GM23338 (cell line): ENCODE measurements around the gene CLPTM1L. TPM values are rescaled to one million over a fixed set of nuclear protein-coding genes. Genes with fewer than 3 reads are reported as not detected.

Experiments used
- CREB1 ChIP-seq: fragments of 250-450 bp; sonication (Bioruptor Pico); IDR thresholded peaks from 2 replicates; pipeline ENCODE4 v1.5.0; 2020; ENCODE audit warnings: low read depth, mild to moderate bottlenecking, moderate library complexity
- EZH2 ChIP-seq: fragments of 200-600 bp; sonication (generic); IDR thresholded peaks from one replicate; pipeline ENCODE4 v1.8.0; 2017; ENCODE audit warnings: antibody characterized with exemption, mild to moderate bottlenecking, low read depth; ENCODE audit not compliant: unreplicated experiment
- ZNF114 ChIP-seq: fragments of 250-450 bp; sonication (Bioruptor Pico); IDR thresholded peaks from 2 replicates; pipeline ENCODE4 v1.5.0; 2020; ENCODE audit warnings: mild to moderate bottlenecking, moderate library complexity
- ZNF331 ChIP-seq: fragments of 250-450 bp; sonication (Bioruptor Pico); IDR thresholded peaks from 2 replicates; pipeline ENCODE4 v1.5.0; 2020; ENCODE audit warnings: low read depth, mild to moderate bottlenecking, moderate library complexity
- polyA plus RNA-seq: library from polyadenylated mRNA; unstranded; fragments of >200 nt; fragmentation: Nextera tagmentation; extraction: Ambion mirVana; gene quantifications from 2 replicates; pipeline ENCODE4 v1.2.1, GENCODE V29; 2016
- total RNA-seq: library from RNA; depleted of rRNA; stranded (reverse); fragments of >200 nt; shearing (Covaris generic); gene quantifications from 2 replicates; pipeline ENCODE4 v1.2.3, GENCODE V29; 2014
- TF ChIP-seq, protein P1 (sequence below): fragments of 250-450 bp; sonication (Bioruptor Pico); IDR thresholded peaks from 2 replicates; pipeline ENCODE4 v1.5.0; 2020; ENCODE audit warnings: mild to moderate bottlenecking, moderate library complexity
- TF ChIP-seq, protein P2 (sequence below), 2 experiments: fragments of 200-600 bp in 1 of 2; sonication (generic) in 1 of 2; conservative IDR thresholded peaks; 2 replicates each; pipeline versions ENCODE4 v1.5.1 to v1.6.1; 2016 to 2017; ENCODE audit warnings: antibody characterized with exemption in 2 of 2, low read depth in 2 of 2, mild to moderate bottlenecking in 2 of 2, moderate library complexity in 1 of 2
- TF ChIP-seq, protein P3 (sequence below): IDR thresholded peaks from 2 replicates; pipeline ENCODE4 v1.6.1; 2016; ENCODE audit warnings: antibody characterized with exemption

The CLPTM1L gene
- total and polyA plus RNA-seq, 2 experiments from 2014 or later: 39.9 to 110 TPM

DNA sequence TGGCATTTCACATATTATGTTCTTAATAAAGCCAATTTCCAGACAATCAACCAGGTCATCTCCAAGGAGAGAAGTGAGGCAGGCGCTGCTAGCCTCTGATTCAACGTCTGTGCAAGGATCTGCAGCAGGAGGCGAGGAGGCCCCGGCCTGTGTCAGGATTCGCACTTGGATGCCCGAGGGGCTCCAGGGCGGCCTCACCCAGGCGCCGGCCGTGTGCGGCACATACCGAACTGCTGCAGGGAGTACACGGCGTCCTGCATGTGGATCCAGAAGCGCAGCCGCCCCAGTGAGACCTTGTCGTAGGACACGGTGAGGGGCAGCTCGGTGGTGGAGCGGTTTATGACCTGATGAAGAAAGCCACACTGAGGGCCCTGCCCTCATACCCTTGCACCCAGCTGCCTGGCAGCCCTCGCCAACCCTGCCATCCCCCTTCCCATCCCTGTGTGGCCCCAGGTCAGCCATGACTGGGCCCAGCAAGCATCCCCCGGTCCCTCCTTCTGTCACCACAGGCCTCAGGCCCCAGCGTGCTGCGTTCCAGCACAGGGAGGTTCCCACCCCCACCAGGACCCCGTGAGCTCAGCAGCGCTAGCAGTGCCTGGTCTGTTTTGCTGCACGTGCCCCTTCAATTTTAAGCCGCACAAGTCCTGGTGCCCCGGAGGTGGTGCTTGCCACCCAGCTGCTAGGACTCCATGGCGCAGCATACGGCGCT, 9.9 kb downstream of the CLPTM1L start (continued):
- TF ChIP-seq, protein P1, sequence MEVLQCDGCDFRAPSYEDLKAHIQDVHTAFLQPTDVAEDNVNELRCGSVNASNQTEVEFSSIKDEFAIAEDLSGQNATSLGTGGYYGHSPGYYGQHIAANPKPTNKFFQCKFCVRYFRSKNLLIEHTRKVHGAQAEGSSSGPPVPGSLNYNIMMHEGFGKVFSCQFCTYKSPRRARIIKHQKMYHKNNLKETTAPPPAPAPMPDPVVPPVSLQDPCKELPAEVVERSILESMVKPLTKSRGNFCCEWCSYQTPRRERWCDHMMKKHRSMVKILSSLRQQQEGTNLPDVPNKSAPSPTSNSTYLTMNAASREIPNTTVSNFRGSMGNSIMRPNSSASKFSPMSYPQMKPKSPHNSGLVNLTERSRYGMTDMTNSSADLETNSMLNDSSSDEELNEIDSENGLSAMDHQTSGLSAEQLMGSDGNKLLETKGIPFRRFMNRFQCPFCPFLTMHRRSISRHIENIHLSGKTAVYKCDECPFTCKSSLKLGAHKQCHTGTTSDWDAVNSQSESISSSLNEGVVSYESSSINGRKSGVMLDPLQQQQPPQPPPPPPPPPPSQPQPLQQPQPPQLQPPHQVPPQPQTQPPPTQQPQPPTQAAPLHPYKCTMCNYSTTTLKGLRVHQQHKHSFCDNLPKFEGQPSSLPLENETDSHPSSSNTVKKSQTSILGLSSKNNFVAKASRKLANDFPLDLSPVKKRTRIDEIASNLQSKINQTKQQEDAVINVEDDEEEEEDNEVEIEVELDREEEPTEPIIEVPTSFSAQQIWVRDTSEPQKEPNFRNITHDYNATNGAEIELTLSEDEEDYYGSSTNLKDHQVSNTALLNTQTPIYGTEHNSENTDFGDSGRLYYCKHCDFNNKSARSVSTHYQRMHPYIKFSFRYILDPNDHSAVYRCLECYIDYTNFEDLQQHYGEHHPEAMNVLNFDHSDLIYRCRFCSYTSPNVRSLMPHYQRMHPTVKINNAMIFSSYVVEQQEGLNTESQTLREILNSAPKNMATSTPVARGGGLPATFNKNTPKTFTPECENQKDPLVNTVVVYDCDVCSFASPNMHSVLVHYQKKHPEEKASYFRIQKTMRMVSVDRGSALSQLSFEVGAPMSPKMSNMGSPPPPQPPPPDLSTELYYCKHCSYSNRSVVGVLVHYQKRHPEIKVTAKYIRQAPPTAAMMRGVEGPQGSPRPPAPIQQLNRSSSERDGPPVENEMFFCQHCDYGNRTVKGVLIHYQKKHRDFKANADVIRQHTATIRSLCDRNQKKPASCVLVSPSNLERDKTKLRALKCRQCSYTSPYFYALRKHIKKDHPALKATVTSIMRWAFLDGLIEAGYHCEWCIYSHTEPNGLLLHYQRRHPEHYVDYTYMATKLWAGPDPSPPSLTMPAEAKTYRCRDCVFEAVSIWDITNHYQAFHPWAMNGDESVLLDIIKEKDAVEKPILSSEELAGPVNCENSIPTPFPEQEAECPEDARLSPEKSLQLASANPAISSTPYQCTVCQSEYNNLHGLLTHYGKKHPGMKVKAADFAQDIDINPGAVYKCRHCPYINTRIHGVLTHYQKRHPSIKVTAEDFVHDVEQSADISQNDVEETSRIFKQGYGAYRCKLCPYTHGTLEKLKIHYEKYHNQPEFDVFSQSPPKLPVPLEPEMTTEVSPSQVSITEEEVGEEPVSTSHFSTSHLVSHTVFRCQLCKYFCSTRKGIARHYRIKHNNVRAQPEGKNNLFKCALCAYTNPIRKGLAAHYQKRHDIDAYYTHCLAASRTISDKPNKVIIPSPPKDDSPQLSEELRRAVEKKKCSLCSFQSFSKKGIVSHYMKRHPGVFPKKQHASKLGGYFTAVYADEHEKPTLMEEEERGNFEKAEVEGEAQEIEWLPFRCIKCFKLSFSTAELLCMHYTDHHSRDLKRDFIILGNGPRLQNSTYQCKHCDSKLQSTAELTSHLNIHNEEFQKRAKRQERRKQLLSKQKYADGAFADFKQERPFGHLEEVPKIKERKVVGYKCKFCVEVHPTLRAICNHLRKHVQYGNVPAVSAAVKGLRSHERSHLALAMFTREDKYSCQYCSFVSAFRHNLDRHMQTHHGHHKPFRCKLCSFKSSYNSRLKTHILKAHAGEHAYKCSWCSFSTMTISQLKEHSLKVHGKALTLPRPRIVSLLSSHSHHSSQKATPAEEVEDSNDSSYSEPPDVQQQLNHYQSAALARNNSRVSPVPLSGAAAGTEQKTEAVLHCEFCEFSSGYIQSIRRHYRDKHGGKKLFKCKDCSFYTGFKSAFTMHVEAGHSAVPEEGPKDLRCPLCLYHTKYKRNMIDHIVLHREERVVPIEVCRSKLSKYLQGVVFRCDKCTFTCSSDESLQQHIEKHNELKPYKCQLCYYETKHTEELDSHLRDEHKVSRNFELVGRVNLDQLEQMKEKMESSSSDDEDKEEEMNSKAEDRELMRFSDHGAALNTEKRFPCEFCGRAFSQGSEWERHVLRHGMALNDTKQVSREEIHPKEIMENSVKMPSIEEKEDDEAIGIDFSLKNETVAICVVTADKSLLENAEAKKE (CRISPR knock-in tag): no peak
- TF ChIP-seq ZNF114 (CRISPR knock-in tag) (no peak), EZH2 (no peak), ZNF331 (CRISPR knock-in tag) (no peak), CREB1 (CRISPR knock-in tag) (no peak)
- TF ChIP-seq, protein P2, sequence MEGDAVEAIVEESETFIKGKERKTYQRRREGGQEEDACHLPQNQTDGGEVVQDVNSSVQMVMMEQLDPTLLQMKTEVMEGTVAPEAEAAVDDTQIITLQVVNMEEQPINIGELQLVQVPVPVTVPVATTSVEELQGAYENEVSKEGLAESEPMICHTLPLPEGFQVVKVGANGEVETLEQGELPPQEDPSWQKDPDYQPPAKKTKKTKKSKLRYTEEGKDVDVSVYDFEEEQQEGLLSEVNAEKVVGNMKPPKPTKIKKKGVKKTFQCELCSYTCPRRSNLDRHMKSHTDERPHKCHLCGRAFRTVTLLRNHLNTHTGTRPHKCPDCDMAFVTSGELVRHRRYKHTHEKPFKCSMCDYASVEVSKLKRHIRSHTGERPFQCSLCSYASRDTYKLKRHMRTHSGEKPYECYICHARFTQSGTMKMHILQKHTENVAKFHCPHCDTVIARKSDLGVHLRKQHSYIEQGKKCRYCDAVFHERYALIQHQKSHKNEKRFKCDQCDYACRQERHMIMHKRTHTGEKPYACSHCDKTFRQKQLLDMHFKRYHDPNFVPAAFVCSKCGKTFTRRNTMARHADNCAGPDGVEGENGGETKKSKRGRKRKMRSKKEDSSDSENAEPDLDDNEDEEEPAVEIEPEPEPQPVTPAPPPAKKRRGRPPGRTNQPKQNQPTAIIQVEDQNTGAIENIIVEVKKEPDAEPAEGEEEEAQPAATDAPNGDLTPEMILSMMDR (conservative IDR thresholded peaks at IDR 0.05; ENCODE audit: low read depth in 2 of 2): no peak
- TF ChIP-seq, protein P3, sequence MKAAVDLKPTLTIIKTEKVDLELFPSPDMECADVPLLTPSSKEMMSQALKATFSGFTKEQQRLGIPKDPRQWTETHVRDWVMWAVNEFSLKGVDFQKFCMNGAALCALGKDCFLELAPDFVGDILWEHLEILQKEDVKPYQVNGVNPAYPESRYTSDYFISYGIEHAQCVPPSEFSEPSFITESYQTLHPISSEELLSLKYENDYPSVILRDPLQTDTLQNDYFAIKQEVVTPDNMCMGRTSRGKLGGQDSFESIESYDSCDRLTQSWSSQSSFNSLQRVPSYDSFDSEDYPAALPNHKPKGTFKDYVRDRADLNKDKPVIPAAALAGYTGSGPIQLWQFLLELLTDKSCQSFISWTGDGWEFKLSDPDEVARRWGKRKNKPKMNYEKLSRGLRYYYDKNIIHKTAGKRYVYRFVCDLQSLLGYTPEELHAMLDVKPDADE: no peak
